ENCODE results near the gene TEP1. TPM values are rescaled to one million over a fixed set of nuclear protein-coding genes. Genes with fewer than 3 reads are reported as not detected.
"Not testable (repeated sequence)": the region's sequence is repeated elsewhere in the genome, so short reads cannot be mapped to it uniquely, and the experiment has no call there.

TEP1 gene
- total RNA-seq, 1 donor from 2014 or later: 9.7 TPM

DNA sequence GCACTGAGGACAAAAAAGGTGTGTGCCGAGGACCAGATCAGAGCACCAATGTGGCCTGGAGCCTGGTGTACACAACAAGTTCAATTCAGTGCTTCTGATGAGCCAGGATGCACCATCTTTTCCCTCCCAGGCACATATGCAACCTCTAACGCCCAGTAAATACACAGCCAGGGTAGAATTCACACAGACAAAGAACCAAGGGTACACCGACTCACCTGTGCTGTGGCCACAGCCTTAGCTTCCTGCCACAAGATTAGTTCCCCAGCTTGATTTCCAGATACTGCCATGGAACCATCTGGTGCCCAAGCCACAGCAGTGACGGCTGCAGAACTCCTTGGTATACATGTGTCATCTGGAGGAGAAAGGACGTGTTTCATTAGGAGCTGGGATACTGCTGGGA, 40.5 kb downstream of the TEP1 start:
- Histone ChIP-seq H3K9me3 (replicated peaks) (no peaks in the 10 kb centered on the region), H3K4me3 (no peak overlapping the region), H3K27ac (replicated peaks) (no peak overlapping the region), H3K36me3 (peaks cover 98% of the 10 kb centered on the region), H3K4me1 (no peaks in the 10 kb centered on the region), H3K27me3 (ENCODE audit: low read depth) (no peaks in the 10 kb centered on the region)
- TF ChIP-seq, protein P1, sequence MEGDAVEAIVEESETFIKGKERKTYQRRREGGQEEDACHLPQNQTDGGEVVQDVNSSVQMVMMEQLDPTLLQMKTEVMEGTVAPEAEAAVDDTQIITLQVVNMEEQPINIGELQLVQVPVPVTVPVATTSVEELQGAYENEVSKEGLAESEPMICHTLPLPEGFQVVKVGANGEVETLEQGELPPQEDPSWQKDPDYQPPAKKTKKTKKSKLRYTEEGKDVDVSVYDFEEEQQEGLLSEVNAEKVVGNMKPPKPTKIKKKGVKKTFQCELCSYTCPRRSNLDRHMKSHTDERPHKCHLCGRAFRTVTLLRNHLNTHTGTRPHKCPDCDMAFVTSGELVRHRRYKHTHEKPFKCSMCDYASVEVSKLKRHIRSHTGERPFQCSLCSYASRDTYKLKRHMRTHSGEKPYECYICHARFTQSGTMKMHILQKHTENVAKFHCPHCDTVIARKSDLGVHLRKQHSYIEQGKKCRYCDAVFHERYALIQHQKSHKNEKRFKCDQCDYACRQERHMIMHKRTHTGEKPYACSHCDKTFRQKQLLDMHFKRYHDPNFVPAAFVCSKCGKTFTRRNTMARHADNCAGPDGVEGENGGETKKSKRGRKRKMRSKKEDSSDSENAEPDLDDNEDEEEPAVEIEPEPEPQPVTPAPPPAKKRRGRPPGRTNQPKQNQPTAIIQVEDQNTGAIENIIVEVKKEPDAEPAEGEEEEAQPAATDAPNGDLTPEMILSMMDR (IDR thresholded peaks at IDR 0.05; ENCODE audit: borderline replicate concordance): no peak
- intact Hi-C loops (cut with micrococcal nuclease): no loop called here
- no peak for DNase-seq

DNA sequence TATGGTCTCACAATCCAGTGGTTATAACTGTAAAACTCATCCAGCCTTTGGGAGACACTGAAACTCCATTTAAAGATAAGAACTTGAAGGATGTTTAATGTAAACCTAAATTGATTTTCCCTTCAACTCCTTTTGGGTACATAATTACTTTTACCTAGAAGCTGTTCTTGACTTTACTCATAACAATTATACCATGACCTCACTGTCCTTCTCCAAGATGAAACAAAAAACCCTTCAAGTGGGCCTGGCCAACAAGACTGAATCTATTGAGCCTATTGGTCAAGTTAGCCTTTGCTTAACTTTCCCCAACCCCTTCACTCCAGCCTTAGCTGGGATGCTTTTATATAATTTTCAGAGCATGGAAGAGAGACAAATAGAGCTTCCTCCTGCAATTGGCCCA, 47.4 kb downstream of the TEP1 start:
- H3K27me3 ChIP-seq (ENCODE audit: low read depth): no peaks in the 10 kb centered on the region
- H3K4me3 ChIP-seq: no peak overlapping the region
- DNase-seq: no peak
- TF ChIP-seq, protein P1 (IDR thresholded peaks at IDR 0.05; ENCODE audit: borderline replicate concordance): no peak
- no peak overlapping the region for H3K27ac ChIP-seq (replicated peaks)
- H3K4me1 ChIP-seq: no peaks in the 10 kb centered on the region
- intact Hi-C loops (cut with micrococcal nuclease): no loop called here
- H3K9me3 ChIP-seq (replicated peaks): no peaks in the 10 kb centered on the region
- H3K36me3 ChIP-seq: peaks cover 80% of the 10 kb centered on the region

DNA sequence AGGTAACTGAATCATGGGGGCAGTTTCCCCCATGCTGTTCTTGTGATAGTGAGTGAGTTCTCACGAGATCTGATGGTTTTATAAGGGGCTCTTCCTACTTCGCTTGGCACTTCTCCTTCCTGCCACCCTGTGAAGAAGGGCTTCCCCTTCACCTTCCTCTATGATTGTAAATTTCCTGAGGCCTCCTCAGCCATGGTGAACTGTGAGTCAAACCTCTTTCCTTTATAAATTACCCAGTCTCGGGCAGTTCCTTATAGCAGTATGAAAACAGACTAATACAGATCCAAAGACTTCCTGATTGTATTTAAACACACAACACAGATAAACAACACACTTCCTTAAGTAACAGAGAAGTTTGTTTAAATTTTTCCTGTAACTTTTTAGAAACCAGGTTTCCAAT, 54.8 kb downstream of the TEP1 start:
- intact Hi-C loops (cut with micrococcal nuclease); H3K27ac ChIP-seq (replicated peaks); H3K27me3 ChIP-seq (ENCODE audit: low read depth); H3K9me3 ChIP-seq (replicated peaks); DNase-seq; H3K4me3 ChIP-seq; H3K4me1 ChIP-seq: not testable (repeated sequence)
- H3K36me3 ChIP-seq: peaks cover 66% of the 10 kb centered on the region

DNA sequence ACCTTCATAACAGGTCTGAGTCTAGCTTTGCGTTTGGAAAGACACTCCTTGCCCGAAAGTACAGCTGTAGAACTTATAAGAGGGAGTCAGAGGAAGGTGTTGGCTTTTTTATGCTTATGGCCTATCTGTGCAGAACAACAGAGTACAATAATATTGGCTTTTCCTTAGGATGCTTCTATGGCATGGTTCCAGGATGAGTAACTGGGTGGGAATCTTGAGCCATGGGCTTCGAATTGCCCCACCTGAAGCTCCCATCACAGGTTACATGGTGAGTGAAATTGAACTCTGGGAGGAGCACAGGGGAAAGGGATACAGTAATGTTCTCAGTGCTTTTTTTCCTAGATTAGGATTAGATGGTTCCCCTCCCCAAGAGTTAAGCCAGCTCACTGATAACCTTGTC, 56.9 kb downstream of the TEP1 start:
- no peak overlapping the region for H3K27ac ChIP-seq (replicated peaks)
- no peaks in the 10 kb centered on the region for H3K9me3 ChIP-seq (replicated peaks)
- TF ChIP-seq, protein P1 (IDR thresholded peaks at IDR 0.05; ENCODE audit: borderline replicate concordance): no peak
- intact Hi-C loops (cut with micrococcal nuclease): no loop called here
- peaks cover 79% of the 10 kb centered on the region for H3K36me3 ChIP-seq
- no peaks in the 10 kb centered on the region for H3K4me1 ChIP-seq
- no peak for DNase-seq
- no peak overlapping the region for H3K4me3 ChIP-seq
- no peaks in the 10 kb centered on the region for H3K27me3 ChIP-seq (ENCODE audit: low read depth)

DNA sequence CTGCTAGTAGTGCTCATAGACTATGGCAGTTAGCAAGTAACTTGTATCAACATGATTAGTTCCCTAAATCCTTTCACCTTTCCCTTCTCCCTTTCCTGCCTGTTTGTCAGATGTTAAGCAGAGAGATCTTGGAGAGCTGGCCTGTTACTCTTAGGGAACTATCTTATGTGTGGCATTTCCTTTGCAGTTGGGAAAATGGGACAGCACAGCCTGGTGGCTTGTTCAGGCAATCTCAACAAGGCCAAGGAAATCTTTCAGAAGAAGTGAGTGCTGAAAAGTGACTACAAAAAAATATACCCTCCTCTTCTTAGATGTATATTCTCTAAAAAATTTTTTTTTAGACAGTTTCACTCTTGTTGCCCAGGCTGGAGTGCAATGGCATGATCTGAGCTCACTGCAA, 62.4 kb downstream of the TEP1 start:
- DNase-seq: no peak
- intact Hi-C loops (cut with micrococcal nuclease): no loop called here
- H3K27me3 ChIP-seq (ENCODE audit: low read depth): no peaks in the 10 kb centered on the region
- H3K4me3 ChIP-seq: no peak overlapping the region
- TF ChIP-seq, protein P1 (IDR thresholded peaks at IDR 0.05; ENCODE audit: borderline replicate concordance): peak; percentile 24
- H3K36me3 ChIP-seq: peaks cover 99% of the 10 kb centered on the region
- no peak overlapping the region for H3K27ac ChIP-seq (replicated peaks)
- no peaks in the 10 kb centered on the region for H3K9me3 ChIP-seq (replicated peaks)
- no peaks in the 10 kb centered on the region for H3K4me1 ChIP-seq

DNA sequence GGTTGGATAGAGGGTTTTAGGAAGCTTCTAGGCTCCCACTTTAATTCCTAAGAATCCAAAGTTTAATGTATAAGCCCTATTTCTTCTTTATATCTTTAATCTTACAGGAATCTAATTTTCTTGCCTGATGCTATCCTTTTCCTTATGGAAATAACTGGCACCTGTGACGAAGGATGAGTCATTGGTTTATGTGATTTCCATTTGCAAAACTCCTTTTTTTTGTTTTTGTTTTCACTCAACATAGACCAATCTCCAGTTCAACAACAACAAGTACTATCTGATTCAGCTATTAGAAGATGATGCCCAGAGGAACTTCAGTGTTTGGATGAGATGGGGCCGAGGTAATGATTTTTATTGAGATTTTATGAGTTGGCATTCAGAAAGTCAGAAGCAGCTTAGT, 63.0 kb downstream of the TEP1 start:
- Histone ChIP-seq H3K4me3 (no peak overlapping the region), H3K27me3 (ENCODE audit: low read depth) (no peaks in the 10 kb centered on the region), H3K36me3 (peaks cover 99% of the 10 kb centered on the region), H3K9me3 (replicated peaks) (no peaks in the 10 kb centered on the region), H3K27ac (replicated peaks) (no peak overlapping the region), H3K4me1 (no peaks in the 10 kb centered on the region)
- DNase-seq: no peak
- intact Hi-C loops (cut with micrococcal nuclease): no loop called here
- TF ChIP-seq, protein P1 (IDR thresholded peaks at IDR 0.05; ENCODE audit: borderline replicate concordance): no peak
